ENCODE results near the gene DSCAML1.

The DSCAML1 gene

GRCh38 chr11:117378976-117379865, 417.8 kb downstream of the DSCAML1 start:
- ChIA-PET CTCF (no interaction called here), POLR2A (no interaction called here)
- DNase-seq (ENCODE audit: extremely low spot score), result no peak

More at GRCh38 chr11:117378976-117379865, 417.8 kb downstream of the DSCAML1 start:
- TF ChIP-seq FOXA1 (IDR thresholded peaks at IDR 0.05) (no peak), SUZ12 (IDR thresholded peaks at IDR 0.05) (no peak), FOXK2 (IDR thresholded peaks at IDR 0.05) (no peak), ARNT (IDR thresholded peaks at IDR 0.05) (no peak), HDGF (IDR thresholded peaks at IDR 0.05; ENCODE audit: borderline replicate concordance) (no peak), ELF4 (IDR thresholded peaks at IDR 0.05) (no peak), CTBP1 (IDR thresholded peaks at IDR 0.05; ENCODE audit: borderline replicate concordance) (no peak)
